SK-MEL-5 (cell line): ENCODE data around the gene HHAT. TPM values are rescaled to one million over a fixed set of nuclear protein-coding genes. Genes with fewer than 3 reads are reported as not detected.
A peak's percentile ranks its signal among the peaks of the same experiment; 100 is the strongest.
"Not testable (repeated sequence)": the region's sequence is repeated elsewhere in the genome, so short reads cannot be mapped to it uniquely, and the experiment has no call there.

Source experiments
- DNase-seq: peaks from one replicate; pipeline ENCODE4 v3.0.0-alpha.2; 2016; ENCODE audit warnings: low read depth, low spot score
- in situ Hi-C: cut with HindIII; loops from 2 replicates; pipeline ENCODE4 v1.10.0; 2016; ENCODE audit warnings: low sequenced_read_pairs, high pct_unique_total_duplicates, low pct_unique_long_range_greater_than_20kb
- total RNA-seq: library from RNA; depleted of rRNA; stranded (reverse); fragments of >200 nt; shearing (Covaris generic); gene quantifications from 2 replicates; pipeline ENCODE4 v1.2.3, GENCODE V29; 2014

The HHAT gene
- total RNA-seq, 1 experiment from 2014 or later: 29.4 TPM

DNA sequence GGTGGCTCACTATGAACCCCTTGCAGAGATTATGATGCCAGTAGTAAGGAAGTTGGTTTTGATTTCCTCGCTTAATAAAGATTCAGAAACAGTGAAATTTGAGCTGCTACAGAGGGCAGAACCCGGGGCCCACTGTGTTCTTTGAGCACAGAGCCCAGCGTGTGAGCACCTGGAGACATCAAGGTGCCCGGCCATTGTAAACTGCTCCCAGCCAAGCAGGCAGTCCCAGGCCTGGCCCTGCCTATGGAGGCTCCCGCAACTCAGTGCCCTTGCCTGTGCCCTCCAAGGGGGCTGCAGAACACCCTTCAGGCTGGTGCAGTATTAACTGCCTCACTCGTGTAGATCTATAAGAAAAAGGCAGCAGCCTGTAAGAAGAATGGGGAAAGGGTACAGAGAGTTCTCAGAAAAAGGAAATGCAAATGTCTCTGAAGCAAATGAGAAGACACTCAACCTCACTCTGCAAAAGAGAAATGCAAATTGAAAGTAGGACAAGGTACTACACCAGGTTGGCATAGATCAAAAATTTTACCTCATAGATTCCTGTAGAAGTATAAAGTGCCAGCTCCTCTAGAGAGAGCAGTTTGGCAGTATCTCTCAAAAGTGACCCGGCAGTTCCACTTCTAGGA is 323.7 kb downstream of the HHAT start:
- DNase-seq: no peak
- in situ Hi-C loops: no loop called here

DNA sequence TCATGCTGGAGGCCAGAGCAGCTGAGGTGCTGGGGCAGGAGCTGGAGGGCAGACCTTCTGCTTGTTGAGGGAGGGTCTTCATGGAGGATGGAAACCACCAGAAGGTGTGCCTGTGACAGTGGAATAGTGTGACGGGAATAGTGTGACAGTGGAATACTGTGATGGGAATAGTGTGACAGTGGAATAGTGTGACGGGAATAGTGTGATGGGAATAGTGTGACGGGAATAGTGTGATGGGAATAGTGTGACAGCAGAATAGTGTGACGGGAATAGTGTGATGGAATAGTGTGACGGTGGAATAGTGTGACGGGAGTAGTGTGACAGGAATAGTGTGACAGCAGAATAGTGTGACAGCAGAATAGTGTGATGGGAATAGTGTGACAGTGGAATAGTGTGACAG is 325.1 kb downstream of the HHAT start:
- DNase-seq: no peak
- in situ Hi-C loops: no loop called here

DNA sequence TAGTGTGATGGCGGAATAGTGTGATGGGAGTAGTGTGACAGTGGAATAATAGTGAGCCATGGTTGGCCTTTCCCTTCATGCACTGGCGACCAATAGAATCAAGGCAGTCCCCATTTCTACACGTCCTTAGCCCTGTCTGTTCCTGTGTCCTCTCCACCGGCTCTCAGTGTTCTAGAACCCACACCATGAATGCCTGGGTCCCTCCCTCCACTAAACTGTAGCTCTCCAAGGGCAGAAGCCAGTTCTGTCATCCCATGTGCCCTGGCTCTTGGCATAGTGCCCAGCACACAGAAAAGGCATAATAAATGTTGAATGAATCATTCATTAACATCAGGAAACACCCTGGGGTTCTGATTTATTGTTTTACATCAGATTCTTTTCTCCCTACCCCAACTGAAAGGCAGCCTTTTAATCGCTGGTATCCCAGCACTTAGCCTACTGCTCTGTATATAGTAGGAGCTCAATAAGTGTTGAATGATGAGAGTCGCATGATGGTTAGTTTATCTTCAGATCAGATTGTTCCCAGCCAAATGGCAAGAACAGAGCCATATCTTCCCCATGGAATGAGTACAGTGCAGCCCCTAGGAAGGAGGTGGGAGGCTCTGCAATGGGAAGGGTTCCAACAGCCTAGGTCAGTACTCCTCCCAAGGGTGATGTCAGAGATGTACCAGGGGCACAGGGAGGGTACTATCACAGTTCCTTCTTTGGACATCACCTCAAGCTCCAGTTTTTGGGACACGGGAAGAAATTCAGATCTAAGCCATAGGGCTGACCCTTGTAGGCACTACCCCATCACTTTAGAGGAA is 325.7 kb downstream of the HHAT start:
- in situ Hi-C loops: no loop called here
- DNase-seq: peak; percentile 28

DNA sequence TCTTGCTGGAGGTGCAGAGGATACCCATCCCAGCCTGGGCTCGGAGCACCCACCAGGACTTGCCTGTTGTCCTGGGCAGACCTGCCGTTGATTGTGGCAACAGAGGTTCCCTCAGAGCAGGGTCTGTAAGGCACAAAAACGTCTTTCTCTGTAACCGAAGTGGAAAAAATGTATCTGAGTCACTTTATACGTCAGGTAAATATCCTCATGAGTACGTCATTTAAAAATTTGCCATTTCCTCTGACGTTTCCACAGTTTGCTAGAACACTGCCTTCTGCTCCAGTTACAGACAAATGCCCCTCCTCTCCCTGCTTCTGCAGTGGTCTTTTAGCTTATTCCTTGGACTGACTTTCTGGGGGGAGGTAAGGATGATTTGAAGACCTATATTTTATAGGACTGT is 326.8 kb downstream of the HHAT start:
- no peak for DNase-seq
- in situ Hi-C loops: no loop called here

DNA sequence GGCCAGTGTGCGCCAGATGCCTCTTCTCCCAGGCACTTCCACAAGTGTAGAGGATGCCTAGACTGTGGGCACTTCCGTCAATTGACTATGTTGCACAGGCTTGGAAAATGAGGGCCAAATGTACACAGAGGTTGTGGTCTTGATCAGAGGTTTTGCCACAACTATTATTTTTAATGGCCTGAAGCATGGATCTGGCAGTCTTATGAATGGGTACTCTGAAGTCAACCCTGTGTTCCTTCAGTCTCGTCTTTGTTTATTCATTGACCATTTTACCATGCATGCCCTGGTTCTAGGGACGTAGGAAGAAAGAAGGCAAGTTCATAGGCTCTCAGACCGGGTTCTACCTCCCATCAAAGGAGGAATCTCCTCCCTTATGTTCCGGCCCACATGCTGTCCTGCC is 329.1 kb downstream of the HHAT start:
- DNase-seq: peak; percentile 66
- in situ Hi-C loops: no loop called here

DNA sequence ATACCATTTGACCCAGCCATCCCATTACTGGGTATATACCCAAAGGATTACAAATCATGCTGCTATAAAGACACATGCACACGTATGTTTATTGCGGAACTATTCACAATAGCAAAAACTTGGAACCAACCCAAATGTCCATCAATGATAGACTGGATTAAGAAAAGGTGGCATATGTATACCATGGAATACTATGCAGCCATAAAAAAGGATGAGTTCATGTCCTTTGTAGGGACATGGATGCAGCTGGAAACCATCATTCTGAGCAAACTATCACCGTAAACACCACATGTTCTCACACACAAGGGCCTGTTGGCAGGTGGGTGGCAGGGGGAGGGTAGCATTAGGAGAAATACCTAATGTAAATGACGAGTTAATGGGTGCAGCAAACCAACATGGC is 332.8 kb downstream of the HHAT start:
- in situ Hi-C loops: not testable (repeated sequence)

DNA sequence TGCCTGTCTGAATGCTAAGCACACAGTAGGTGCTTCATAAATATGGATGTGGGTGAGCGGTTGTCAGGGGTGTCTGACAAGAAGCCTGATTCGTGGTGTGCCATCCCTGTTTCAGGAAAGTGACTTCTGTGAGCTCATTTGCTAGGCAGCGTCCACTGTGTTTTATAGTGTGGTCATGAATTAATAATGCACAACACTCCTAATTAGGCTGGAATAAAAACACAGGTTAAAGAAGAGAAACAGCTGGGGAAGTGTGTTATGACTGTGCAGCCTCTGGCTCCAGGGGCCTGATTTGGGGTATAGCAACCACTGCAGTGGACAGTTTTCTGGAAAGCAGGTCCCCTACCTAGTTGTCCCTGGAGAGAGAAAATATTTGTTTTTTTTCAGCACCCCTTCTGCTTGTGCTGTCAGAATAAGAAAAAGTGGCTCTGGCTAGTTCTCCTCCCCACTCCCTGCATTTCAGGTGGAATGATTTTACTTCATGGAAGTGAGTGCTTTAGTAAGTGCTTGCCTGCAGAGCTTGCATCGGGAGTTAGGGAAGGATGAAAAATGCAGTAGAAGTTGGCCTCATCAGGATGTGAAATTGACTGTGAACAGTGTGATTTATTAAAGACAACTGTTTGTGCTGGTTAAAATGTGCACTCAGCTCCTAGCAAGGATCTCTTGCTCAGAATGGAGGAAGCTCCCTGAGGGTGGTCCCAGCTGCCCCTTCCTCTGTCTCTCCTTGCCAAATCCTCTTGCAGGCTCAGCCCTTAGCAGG is 333.8 kb downstream of the HHAT start:
- DNase-seq: no peak
- in situ Hi-C loops: no loop called here

More for the DNA sequence above, 332.8 kb downstream of the HHAT start:
- not testable (repeated sequence) for DNase-seq

DNA sequence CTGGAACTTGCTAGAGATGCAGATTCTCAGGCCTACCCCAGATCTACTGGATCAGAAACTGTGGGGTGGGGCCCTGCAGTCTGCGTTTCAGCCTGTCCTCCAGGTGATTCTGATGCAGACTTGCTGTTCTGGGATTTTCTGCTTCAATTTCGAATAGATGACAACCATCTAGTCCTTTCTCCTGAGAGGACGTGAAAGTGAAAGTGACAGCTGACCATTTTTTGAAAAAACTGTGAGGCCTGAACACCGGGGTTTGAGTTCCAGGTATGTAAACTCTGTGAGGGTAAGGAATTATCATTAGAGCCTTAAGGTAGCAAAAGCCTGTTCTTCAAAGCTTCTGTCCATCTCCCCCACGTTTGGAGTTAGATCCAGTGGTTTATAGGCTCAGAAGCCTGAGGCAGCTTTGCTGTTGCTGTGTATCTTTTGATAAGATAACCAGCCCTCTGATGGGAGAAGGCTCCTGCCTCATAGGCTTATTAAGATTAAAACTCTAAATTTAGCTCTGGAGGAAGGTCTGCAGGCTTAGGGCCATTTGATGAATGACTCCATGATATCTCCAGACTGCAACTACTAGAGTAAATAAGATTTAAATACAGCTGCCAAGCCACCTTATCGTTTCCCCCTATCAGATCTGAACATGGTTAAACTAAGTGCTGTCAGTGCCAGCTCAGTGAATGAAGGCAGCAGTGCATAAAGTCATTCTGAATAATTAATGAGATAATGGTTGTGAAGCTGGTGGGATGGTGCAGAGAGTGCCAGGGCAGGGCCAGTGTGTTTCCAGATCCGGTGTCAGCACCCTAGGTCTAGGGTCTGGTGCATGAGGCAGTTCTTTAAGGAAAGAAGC is 335.2 kb downstream of the HHAT start:
- in situ Hi-C loops: no loop called here
- no peak for DNase-seq

DNA sequence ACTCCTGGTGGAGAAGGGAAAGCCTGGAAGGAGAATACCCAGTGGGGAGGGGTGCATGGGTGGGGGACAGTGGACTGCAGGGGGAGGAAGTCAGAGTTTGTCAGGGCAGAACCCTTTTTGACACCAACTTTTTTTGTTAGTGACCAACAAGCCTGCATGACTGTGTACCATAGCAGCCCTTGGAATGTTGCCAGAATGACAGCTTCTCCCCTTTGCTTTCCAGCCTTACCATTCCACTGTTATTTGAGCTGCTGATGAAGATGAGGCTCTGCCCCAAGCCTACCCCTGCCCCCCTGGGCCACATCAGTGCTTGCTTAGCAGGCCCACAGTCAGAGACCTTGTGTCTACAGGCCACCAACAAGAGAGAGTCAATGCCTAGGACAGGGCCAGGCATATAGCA is 341.2 kb downstream of the HHAT start:
- no peak for DNase-seq

DNA sequence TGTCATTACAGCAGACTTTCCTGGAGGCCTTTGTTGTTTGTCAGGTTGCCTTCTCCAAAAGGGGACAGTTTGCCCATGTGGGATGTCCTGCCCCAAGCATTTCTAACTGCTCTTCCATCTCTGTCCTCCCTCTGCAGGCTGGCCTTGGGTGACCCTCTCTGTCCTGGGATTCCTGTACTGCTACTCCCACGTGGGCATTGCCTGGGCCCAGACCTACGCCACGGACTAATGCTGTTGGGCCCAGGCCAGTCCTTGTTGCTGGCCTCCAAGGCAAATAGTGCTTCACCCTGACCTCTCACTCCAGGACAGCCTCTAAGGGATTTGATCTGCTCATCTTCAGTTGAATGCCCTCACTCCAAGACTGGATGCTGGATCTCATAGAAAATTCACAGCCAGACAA is 345.4 kb downstream of the HHAT start:
- no peak for DNase-seq
- in situ Hi-C loops: no loop called here

More for the DNA sequence above, 341.2 kb downstream of the HHAT start:
- in situ Hi-C loops: no loop called here

DNA sequence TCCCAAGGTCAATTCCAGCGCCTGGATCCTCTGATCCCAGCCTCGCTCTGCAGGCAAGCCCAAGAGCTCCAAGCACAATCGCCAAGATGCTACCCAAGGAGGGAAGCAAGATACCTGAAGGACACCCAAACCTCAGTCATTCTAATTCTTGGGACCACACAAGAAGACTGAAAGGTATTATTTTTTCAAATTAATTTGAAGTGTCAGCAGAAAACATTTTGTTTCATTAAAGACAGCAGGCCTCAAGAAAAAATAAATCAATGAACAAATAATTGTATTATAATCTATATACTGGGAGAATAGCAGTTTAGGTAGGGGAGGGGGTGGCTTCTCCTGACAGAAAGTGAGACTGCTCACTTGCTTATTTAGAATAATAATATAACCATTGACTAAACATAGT is 347.8 kb downstream of the HHAT start:
- in situ Hi-C loops: no loop called here
- DNase-seq: no peak

DNA sequence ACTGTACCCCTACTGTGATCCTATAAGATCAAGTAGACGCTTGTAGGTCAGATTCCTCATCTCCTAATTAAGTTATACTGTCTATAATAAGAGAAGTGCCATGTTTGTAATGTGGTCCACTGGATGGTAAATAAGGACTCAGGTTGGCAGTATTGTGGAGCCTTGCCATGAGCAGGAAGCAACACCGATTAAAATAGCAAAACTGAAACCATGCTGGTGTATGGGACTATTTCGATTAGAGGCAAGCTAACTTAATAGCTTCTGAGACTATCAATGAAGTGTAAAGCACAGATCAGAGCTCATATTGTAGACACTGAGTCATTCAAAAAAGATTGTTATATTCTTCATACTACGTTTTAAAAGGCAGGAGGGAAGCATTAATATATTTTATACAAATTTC is 348.8 kb downstream of the HHAT start:
- in situ Hi-C loops: no loop called here
- DNase-seq: no peak

DNA sequence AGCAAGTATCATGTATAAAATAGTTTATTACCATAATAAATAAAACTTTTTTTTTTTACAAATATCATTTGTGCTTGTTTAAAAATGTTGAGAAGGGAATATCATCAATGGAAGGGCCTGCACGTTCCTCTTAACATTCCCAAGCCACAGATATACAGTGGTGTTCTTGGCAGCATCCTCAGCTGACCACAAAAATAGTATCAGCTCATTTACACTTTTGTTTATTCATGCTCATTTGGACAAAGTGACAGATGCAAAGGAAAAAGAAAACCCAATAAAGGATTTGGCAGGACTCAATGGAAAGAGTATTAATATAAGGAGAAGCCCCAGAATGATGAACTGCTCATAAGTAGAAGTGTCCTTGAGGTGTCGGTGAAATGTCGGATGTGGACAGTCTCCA is 349.6 kb downstream of the HHAT start:
- in situ Hi-C loops: no loop called here
- DNase-seq: no peak

DNA sequence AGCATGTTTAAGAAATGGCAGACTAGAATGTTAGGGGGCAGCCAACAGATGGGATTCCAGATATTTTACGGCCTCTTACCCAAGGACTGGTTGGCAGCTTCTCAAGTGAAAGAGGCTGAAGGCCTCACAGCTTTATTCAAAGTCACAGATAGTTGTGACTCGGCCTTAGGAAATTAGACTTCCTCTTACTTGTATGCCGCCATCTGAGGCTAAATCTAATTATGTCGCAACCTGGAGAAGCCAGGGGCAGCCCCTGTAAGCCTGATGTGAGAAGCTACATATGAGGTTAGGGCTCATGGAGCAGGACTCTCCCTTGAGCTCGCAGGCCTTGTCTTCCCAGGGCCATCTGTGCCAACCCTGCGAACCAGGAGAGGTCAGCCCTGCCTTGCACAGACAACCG is 352.5 kb downstream of the HHAT start:
- in situ Hi-C loops: no loop called here
- DNase-seq: no peak

DNA sequence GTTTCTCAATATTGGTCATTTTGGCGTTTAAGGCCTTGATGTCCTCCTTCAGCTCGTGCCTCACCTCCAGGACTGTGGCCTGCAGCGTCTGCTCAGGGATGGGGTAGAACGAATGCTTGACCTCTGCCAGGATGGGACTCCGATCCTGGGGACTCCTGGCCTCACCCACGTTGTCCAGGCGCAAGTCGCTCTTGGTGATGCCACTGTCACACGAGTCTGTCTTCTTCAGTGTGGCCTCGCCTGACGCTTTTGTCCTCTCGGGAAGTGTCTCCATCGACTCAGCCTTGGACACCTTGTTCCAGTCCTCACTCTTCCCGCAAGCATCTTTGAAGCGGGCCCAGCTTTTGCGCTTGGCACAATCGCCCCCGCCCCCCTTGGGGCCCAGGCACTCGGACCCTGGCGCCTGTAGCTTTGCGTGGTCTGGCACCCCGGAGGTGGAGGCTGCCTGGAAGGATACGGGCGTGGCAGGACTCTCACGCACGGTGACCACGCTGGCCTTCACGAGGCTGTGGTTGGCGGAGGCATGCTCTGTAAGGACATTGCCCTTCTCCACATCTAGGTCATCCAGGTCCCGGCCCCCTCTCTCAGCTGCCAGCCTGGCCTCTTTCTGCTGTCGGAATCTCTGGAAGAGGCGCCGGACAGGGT is 354.8 kb downstream of the HHAT start:
- no peak for DNase-seq
- in situ Hi-C loops: no loop called here

DNA sequence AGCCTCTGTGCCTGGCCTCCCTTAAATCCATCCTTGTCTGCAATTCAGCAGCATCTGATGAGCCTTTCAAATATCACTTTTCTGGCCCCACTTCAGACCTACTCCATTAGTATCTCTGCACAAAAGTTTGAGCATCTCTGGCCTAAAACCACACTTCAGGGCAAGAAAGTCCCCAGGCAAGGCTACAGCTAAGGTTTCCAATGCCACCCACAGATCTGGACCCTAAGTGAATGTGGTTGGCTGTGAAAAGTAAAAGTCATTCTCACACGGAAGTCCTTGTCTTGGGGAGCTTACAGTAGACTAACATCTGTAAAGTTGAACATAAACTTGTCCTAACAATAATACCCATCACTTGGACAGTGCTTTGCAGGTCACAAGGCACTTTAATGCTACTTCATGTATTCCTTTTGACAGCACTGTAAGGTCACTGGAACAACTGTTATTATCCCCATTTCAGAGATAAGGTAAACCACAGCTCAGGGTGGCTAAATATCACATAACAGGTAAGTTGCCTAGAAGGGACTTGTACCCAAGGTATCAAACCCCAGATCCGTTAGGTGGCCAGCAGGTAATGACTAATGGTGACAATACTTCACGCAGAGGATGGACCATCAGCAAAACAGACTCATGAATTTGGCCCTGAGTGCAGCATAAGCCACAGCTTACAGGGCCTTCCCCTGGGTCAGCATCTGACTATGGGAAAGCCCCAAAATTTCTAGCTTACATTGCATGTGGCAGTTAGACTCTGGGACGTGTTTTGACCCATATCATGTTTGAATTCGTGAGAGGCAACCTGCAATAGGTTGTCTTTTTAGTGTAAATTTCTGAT is 356.0 kb downstream of the HHAT start:
- DNase-seq: no peak
- in situ Hi-C loops: no loop called here

DNA sequence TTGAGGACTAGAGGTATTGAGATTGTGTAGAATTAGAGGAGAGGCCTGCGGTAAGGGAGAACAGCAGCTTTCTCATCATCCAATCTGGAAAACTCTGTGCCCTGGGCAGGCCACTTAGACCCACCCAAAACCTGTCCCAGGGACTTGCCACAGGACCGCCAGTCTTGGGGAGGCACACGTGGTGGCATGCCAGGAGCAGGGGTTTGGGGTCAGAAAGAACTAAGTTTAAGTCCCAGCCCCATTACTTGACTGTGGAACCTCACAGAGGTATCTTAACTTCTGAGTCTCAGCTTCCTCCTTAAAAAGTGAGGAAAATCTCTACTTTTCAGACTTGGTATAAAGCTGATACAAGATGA is 356.6 kb downstream of the HHAT start:
- in situ Hi-C loops: no loop called here
- DNase-seq: no peak
